HS-5 (cell line): ENCODE measurements around the gene CLECL1.
"Not testable (repeated sequence)": the region's sequence is repeated elsewhere in the genome, so short reads cannot be mapped to it uniquely, and the experiment has no call there.

Experiments used
- DNase-seq: peaks from one replicate; pipeline ENCODE4 v3.0.0-alpha.2; 2012; ENCODE audit warnings: low read depth

Gene CLECL1

GRCh38 chr12:9751204-9752144, 18.6 kb upstream of the CLECL1 start:
- no peak for DNase-seq

GRCh38 chr12:9750276-9751203, 17.6 kb upstream of the CLECL1 start:
- DNase-seq, result peak; percentile 59

- no peak for DNase-seq
Measured at GRCh38 chr12:9749640-9750039, 16.7 kb upstream of the CLECL1 start.

- DNase-seq, result no peak
Measured at GRCh38 chr12:9745199-9745598, 12.3 kb upstream of the CLECL1 start.

GRCh38 chr12:9742661-9743060, 9.8 kb upstream of the CLECL1 start:
- no peak for DNase-seq

GRCh38 chr12:9741726-9742125, 8.8 kb upstream of the CLECL1 start:
- no peak for DNase-seq

GRCh38 chr12:9740106-9740750, 7.3 kb upstream of the CLECL1 start:
- no peak for DNase-seq

GRCh38 chr12:9739404-9740105, 6.7 kb upstream of the CLECL1 start:
- DNase-seq, result not testable (repeated sequence)

- DNase-seq, result not testable (repeated sequence)
Measured at GRCh38 chr12:9738905-9739304, 6.0 kb upstream of the CLECL1 start.

GRCh38 chr12:9736936-9737705, 4.2 kb upstream of the CLECL1 start:
- no peak for DNase-seq

- no peak for DNase-seq
Measured at GRCh38 chr12:9735601-9736000, 2.7 kb upstream of the CLECL1 start.

- DNase-seq, result no peak
Measured at GRCh38 chr12:9731797-9732196, 1.1 kb downstream of the CLECL1 start.

GRCh38 chr12:9731393-9731792, 1.5 kb downstream of the CLECL1 start:
- no peak for DNase-seq

GRCh38 chr12:9730591-9730990, 2.3 kb downstream of the CLECL1 start:
- DNase-seq, result no peak

- no peak for DNase-seq
Measured at GRCh38 chr12:9730011-9730410, 2.9 kb downstream of the CLECL1 start.

GRCh38 chr12:9729082-9729481, 3.8 kb downstream of the CLECL1 start:
- no peak for DNase-seq

GRCh38 chr12:9727813-9728212, 5.1 kb downstream of the CLECL1 start:
- no peak for DNase-seq

- DNase-seq, result no peak
Measured at GRCh38 chr12:9725213-9725870, 7.6 kb downstream of the CLECL1 start.

- no peak for DNase-seq
Measured at GRCh38 chr12:9724023-9724422, 8.9 kb downstream of the CLECL1 start.

- DNase-seq, result no peak
Measured at GRCh38 chr12:9721394-9722092, 11.4 kb downstream of the CLECL1 start.
